Measurements from ENCODE around the gene NUS1.
"Not testable (repeated sequence)": the region's sequence is repeated elsewhere in the genome, so short reads cannot be mapped to it uniquely, and the experiment has no call there.

NUS1 gene

DNA sequence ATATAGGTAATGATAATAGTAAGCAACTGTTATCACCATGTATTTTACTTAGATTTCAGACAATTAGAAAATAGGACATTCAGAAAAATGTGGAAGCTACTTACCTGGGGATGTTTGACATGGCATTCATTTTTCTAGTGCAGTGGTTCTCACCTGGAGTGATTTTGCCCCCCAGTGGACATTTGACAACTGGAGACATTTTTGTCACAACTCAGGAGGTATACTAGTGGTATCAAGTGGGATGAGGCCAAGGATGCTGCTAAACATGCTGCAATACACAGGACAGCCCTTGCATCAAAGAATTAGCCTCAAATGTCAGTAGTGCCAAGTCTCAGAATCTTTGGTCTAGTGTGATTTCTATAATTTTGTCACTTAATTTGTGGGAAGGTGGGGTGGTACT, 36.1 kb downstream of the NUS1 start:
- DNase-seq (ENCODE audit: low spot score): no peak

DNA sequence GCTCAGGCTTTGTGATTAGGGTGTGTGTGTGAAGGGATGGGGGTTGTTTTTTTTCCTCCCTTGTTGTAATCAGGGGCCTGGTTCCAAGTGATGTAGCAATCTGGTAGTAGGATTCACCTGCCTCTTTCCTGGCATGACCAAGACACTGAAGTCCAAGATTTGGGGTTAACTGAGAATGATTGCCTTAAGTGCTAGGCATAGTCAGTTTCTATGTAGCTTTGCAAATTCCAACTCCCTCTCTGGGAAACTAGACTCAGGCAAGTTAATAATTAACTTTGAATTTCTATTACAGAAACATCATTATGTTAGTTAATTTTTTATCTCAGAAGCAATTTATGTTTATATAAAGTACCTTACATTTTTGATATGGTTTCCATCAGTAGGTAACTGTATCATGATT, 43.6 kb downstream of the NUS1 start:
- no peak for DNase-seq (ENCODE audit: low spot score)

DNA sequence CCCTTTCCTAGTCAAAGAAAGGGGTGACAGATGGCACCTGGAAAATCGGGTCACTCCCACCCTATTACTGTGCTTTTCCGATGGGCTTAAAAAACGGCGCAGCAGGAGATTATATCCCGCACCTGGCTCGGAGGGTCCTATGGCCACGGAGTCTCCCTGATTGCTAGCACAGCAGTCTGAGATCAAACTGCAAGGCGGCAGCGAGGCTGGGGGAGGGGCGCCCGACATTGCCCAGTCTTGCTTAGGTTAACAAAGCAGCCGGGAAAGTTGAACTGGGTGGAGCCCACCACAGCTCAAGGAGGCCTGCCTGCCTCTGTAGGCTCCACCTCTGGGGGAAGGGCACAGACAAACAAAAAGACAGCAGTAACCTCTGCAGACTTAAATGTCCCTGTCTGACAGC, 46.3 kb downstream of the NUS1 start:
- DNase-seq (ENCODE audit: low spot score): not testable (repeated sequence)

DNA sequence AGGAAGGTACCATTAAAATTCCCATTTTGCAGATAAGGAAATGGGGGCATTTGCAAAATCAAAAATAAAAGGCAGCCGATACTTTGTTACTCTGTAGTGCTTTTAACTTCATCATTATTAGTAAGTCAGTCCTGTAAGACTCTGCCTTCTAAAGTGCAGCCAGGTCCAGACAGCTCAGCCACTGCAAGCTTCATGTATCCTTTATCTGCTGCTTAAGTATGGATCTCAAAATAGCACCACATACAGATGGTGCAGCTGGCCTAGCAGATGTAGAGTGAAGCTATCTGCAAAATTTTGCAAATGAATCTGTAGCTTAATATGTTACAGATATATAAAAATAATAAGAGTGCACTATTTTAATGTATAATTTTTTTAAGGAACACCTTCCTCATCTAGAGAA, 53.4 kb downstream of the NUS1 start:
- DNase-seq (ENCODE audit: low spot score): no peak

DNA sequence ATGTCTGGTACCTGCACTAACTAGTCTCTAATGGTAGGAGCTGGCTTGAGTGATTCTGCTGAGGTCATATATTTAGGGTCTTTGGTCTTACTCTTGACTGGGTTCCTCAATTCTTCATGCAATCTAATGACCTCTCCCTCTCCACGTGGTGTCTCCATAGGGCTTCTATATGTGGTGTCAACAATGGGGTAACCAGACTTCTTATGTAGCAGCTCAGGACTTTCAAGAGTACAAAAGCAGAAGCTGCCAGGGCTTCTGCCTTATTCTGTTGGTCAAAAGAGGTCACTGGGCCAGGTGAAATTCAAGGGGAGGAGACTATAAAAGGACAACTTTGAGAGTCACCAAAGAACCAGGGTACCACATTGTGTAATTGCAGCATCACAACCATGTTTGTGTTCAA, 54.3 kb downstream of the NUS1 start:
- no peak for DNase-seq (ENCODE audit: low spot score)

DNA sequence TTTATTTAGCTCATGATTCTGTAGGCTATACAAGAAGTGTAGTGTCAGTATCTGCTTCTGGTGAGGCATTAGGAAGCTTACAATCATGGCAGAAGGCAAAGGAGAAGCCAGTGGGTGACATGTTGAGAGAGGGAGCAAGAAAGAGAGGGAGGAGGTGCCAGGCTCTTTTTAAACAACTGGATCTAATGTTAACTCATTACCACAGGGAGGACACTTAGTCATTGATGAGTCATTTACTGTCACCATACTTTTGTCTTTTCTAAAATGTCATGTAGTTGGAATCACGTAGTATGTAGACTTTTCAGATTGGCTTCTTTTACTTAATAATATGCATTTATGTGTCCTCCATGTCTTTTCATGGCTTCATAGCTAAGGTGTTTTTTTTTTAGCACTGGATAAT, 58.1 kb downstream of the NUS1 start:
- no peak for DNase-seq (ENCODE audit: low spot score)

DNA sequence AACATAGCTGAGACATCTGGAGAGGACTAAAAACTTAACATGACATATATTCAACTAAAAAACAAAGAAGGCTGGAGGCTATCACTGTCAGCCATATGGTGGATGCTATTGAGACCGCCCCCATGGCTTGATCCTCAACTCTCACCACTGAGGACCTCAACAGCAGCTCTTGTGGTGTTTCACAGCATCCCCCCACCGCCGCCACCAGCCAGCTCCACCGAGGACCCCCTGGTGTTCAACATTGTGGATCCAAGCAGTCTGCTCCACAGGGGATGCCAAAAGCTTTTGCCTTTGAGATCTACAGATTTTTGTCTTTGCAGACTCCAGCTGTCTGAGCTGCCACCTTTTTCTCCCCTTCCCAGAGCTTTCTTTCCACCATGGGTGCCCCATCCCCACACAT, 64.6 kb downstream of the NUS1 start:
- DNase-seq (ENCODE audit: low spot score): no peak

DNA sequence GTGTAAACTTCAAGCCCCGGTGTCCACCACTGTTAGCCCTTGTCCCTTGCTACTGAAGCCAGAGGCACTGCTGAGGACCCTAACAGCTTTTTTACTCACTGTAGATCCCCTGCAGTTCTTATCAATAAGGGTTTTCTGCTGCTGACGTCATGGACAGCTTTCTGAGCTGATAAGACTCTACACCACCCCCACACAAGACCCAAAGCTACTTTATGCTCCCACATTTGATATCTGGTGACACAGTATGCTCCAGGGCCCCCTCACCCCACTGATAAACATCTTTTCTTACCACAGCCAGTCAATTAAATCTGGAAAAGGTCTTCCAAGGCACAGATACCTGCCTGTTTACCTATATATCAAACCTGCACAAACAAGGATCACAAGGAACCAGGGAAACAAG, 65.3 kb downstream of the NUS1 start:
- DNase-seq (ENCODE audit: low spot score): no peak

DNA sequence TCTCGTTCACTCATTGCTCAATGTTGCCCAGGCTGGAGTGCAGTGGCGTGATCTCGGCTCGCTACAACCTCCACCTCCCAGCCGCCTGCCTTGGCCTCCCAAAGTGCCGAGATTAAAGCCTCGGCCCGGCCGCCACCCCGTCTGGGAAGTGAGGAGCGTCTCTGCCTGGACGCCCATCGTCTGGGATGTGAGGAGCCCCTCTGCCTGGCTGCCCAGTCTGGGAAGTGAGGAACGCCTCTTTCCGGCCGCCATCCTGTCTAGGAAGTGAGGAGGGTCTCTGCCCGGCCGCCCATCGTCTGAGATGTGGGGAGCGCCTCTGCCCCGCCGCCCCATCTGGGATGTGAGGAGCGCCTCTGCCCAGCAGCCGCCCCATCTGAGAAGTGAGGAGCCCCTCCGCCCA, 75.4 kb downstream of the NUS1 start:
- not testable (repeated sequence) for DNase-seq (ENCODE audit: low spot score)

Measured in putamen (tissue), 1 donor.